ENCODE measurements around the gene MYO18A. TPM values are rescaled to one million over a fixed set of nuclear protein-coding genes. Genes with fewer than 3 reads are reported as not detected.

MYO18A gene
- polyA plus RNA-seq, 1 donor (not counting 4 experiments of a cell fraction or from before 2014, with no cell fraction given) = 20.0 TPM

DNA sequence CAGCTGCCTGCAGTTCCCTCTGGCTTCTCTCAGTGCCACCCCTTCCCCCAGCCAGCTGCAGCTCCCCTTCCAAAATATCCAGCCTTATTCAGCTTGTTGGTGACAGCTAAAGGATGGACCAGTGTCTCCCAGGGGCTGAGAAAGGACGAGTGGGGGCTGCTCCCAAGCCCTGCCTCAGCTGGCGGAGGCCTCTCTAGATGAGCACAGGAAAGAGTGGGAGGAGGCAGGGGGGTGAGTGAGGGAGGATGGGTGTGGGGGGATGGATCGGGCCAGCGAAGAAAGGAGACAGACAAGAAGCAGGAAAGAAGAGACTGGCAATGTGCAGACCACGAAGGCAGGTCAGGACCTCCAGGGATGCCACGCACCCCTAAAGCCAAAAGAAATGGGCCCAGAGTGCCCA, 119.7 kb downstream of the MYO18A start:
- H3K4me3 ChIP-seq (ENCODE audit: control insufficient read depth in 2 of 3, extremely low read depth in 1 of 3, insufficient read depth in 2 of 3, low read depth in 1 of 3, low read length in 3 of 3) = no peak overlapping the region
- DNase-seq (ENCODE audit: low read depth, low spot score) (no peak), FAIRE-seq (no peak)
- peaks cover 25% of the 10 kb centered on the region for H3K27me3 ChIP-seq (ENCODE audit: control insufficient read depth, extremely low read depth, insufficient read depth, low read length)
- no peaks in the 10 kb centered on the region for H3K36me3 ChIP-seq (ENCODE audit: control insufficient read depth in 2 of 2, extremely low read depth in 1 of 2, insufficient read depth in 2 of 2, low read length in 2 of 2)
- no peaks in the 10 kb centered on the region for H3K4me1 ChIP-seq (ENCODE audit: control insufficient read depth, extremely low read depth, insufficient read depth, low read length)
- no peaks in the 10 kb centered on the region for H3K9me1 ChIP-seq (ENCODE audit: control insufficient read depth, extremely low read depth, insufficient read depth, low read length)
- H3K9ac ChIP-seq (ENCODE audit: control insufficient read depth, extremely low read depth, insufficient read depth, low read length) = no peak overlapping the region
- H3K79me2 ChIP-seq (ENCODE audit: control insufficient read depth, insufficient read depth, low read length) = no peaks in the 10 kb centered on the region
- no peak overlapping the region for H3K27ac ChIP-seq (ENCODE audit: control insufficient read depth, insufficient read depth, low read length)
- dilution Hi-C loops (cut with MboI; ENCODE audit: extremely low pct_ligation_motif_present, low sequenced_read_pairs) = no loop called here
- H4K20me1 ChIP-seq (ENCODE audit: control insufficient read depth, extremely low read depth, insufficient read depth, low read length) = peaks cover 3% of the 10 kb centered on the region
- TF ChIP-seq EZH2 (IDR thresholded peaks at IDR 0.05; ENCODE audit: low read length) = no peak
- no peak for TF ChIP-seq CTCF (optimal IDR thresholded peaks at IDR 0.05 in 1 of 3, IDR thresholded peaks at IDR 0.05 in 1 of 3, conservative IDR thresholded peaks at IDR 0.05 in 1 of 3; ENCODE audit: extremely low read depth in 1 of 3, insufficient read depth in 2 of 3, low read length in 3 of 3)
- no peak overlapping the region for H2AFZ ChIP-seq (ENCODE audit: control insufficient read depth, low read length)
- H3K4me2 ChIP-seq (ENCODE audit: control insufficient read depth, extremely low read depth, insufficient read depth, low read depth, low read length) = no peak overlapping the region
- no peaks in the 10 kb centered on the region for H3K9me3 ChIP-seq (ENCODE audit: control insufficient read depth, low read depth, low read length)

DNA sequence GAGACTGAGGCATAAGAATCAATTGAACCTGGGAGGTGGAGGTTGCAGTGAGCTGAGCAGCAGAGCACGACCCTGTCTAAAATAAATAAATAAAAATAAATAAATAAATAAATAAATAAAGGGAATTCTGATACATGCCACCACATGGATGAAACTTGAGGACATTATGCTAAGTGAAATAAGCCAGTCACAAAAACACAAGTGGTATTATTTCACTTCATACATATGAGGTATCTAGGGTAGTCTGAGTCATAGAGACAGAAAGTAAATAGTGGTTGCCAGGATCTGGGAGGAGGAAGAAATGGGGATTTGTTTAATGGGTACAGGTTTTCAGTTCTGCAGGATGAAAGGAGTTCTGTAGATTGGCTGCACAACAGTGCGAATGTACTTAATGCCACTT, 120.9 kb downstream of the MYO18A start:
- H3K4me2 ChIP-seq (ENCODE audit: control insufficient read depth, extremely low read depth, insufficient read depth, low read depth, low read length) = no peak overlapping the region

More for the DNA sequence above, 120.9 kb downstream of the MYO18A start:
- Histone ChIP-seq H3K4me1 (ENCODE audit: control insufficient read depth, extremely low read depth, insufficient read depth, low read length) (no peaks in the 10 kb centered on the region), H3K9me3 (ENCODE audit: control insufficient read depth, low read depth, low read length) (no peaks in the 10 kb centered on the region), H3K4me3 (ENCODE audit: control insufficient read depth in 2 of 3, extremely low read depth in 1 of 3, insufficient read depth in 2 of 3, low read depth in 1 of 3, low read length in 3 of 3) (no peak overlapping the region), H3K9ac (ENCODE audit: control insufficient read depth, extremely low read depth, insufficient read depth, low read length) (no peak overlapping the region), H3K9me1 (ENCODE audit: control insufficient read depth, extremely low read depth, insufficient read depth, low read length) (no peaks in the 10 kb centered on the region), H3K36me3 (ENCODE audit: control insufficient read depth in 2 of 2, extremely low read depth in 1 of 2, insufficient read depth in 2 of 2, low read length in 2 of 2) (no peaks in the 10 kb centered on the region), H3K27me3 (ENCODE audit: control insufficient read depth, extremely low read depth, insufficient read depth, low read length) (peaks cover 30% of the 10 kb centered on the region), H3K79me2 (ENCODE audit: control insufficient read depth, insufficient read depth, low read length) (no peaks in the 10 kb centered on the region), H2AFZ (ENCODE audit: control insufficient read depth, low read length) (no peak overlapping the region), H3K27ac (ENCODE audit: control insufficient read depth, insufficient read depth, low read length) (no peak overlapping the region), H4K20me1 (ENCODE audit: control insufficient read depth, extremely low read depth, insufficient read depth, low read length) (peaks cover 3% of the 10 kb centered on the region)
- no peak for FAIRE-seq
- no peak for TF ChIP-seq CTCF (optimal IDR thresholded peaks at IDR 0.05 in 1 of 3, IDR thresholded peaks at IDR 0.05 in 1 of 3, conservative IDR thresholded peaks at IDR 0.05 in 1 of 3; ENCODE audit: extremely low read depth in 1 of 3, insufficient read depth in 2 of 3, low read length in 3 of 3)
- no peak for TF ChIP-seq EZH2 (IDR thresholded peaks at IDR 0.05; ENCODE audit: low read length)
- no peak for DNase-seq (ENCODE audit: low read depth, low spot score)
- dilution Hi-C loops (cut with MboI; ENCODE audit: extremely low pct_ligation_motif_present, low sequenced_read_pairs) = no loop called here

Measured in keratinocyte (primary cell).